GM12878 (cell line): Measurements from ENCODE around the gene HMCN2. TPM values are rescaled to one million over a fixed set of nuclear protein-coding genes. Genes with fewer than 3 reads are reported as not detected.

Experiments
- ATAC-seq: fragments of 200-7000 bp; cut with Tn5 transposase; 3 replicates; pipeline ENCODE4 v1.9.1; 2020; ENCODE audit warnings: mild to moderate bottlenecking, moderate library complexity
- BruUV-seq: library from RNA; stranded (reverse); fragments of 400-500 nt; replicated peaks from 2 replicates; lab custom pipeline; 2021; lab: Mats Ljungman, UMichigan
- CTCF ChIA-PET: fragments of 300-600 bp; sonication (Branson Sonifier 250); formaldehyde crosslinking; extraction: SDS; loops from one replicate; lab custom pipeline; 2021; ENCODE audit warnings: inconsistent platforms; lab: Yijun Ruan, JAX
- POLR2A ChIA-PET: fragments of 350-600 bp; formaldehyde crosslinking; extraction: SDS; loops from one replicate; lab custom pipeline; 2021; ENCODE audit warnings: inconsistent platforms; lab: Charles Lee
- RAD21 ChIA-PET: fragments of 300-600 bp; sonication (Branson Sonifier 250); formaldehyde crosslinking; loops from one replicate; lab custom pipeline; 2023; ENCODE audit warnings: antibody characterized with exemption; ENCODE audit not compliant: unreplicated experiment; lab: Charles Lee
- SMC1A ChIA-PET: fragments of 300-600 bp; sonication (Branson Sonifier 250); formaldehyde crosslinking; loops from one replicate; lab custom pipeline; 2023; ENCODE audit not compliant: unreplicated experiment, uncharacterized antibody; lab: Charles Lee
- DNase-seq: peaks from one replicate; pipeline ENCODE4 v3.0.0-alpha.2; 2011; ENCODE audit warnings: low read depth, low spot score
- FAIRE-seq: peaks from 3 replicates; lab custom pipeline; 2011; peaks lifted over from hg19 to GRCh38; lab: Jason Lieb, UNC
- H2AFZ ChIP-seq: 2 replicates; pipeline ENCODE4 v1.6.0; 2011; ENCODE audit warnings: low read depth, low read length, control low read depth; ENCODE audit not compliant: control insufficient read depth
- H3K27ac ChIP-seq: 2 replicates; pipeline ENCODE4 v1.5.1; 2011; ENCODE audit warnings: control low read depth; ENCODE audit not compliant: control insufficient read depth, insufficient read depth
- H3K27me3 ChIP-seq, 2 experiments: replicated peaks in 1 of 2; 2 replicates each; pipeline versions ENCODE4 v1.6.0 to v1.6.1; 2011; ENCODE audit warnings: low read length in 1 of 2; ENCODE audit not compliant: control insufficient read depth in 2 of 2, insufficient read depth in 2 of 2
- H3K36me3 ChIP-seq, 2 experiments: 2 replicates each; pipeline ENCODE4 v1.5.1; 2011; ENCODE audit warnings: low read length in 1 of 2; ENCODE audit not compliant: control insufficient read depth in 2 of 2, insufficient read depth in 2 of 2
- H3K4me1 ChIP-seq: 2 replicates; pipeline ENCODE4 v1.6.1; 2011; ENCODE audit warnings: mild to moderate bottlenecking, low read length, moderate library complexity, mixed read lengths; ENCODE audit not compliant: control insufficient read depth, insufficient read depth
- H3K4me2 ChIP-seq: 2 replicates; pipeline ENCODE4 v1.6.0; 2011; ENCODE audit warnings: control low read depth; ENCODE audit not compliant: control insufficient read depth, insufficient read depth
- H3K4me3 ChIP-seq: fragments of 200-600 bp; sonication (generic); 2 replicates; pipeline ENCODE4 v1.5.1; 2016
- H3K79me2 ChIP-seq: 2 replicates; pipeline ENCODE4 v1.6.0; 2011; ENCODE audit warnings: low read length; ENCODE audit not compliant: control insufficient read depth, insufficient read depth
- H3K9ac ChIP-seq: 2 replicates; pipeline ENCODE4 v1.8.0; 2011; ENCODE audit warnings: low read length, control low read depth, mixed read lengths; ENCODE audit not compliant: control insufficient read depth, insufficient read depth
- H3K9me3 ChIP-seq: replicated peaks from 3 replicates; pipeline ENCODE4 v1.5.1; 2011; ENCODE audit warnings: mild to moderate bottlenecking, low read length; ENCODE audit not compliant: control insufficient read depth, insufficient read depth
- H4K20me1 ChIP-seq: 2 replicates; pipeline ENCODE4 v1.6.0; 2011; ENCODE audit not compliant: control insufficient read depth, insufficient read depth
- ELK1 ChIP-seq: IDR thresholded peaks from 2 replicates; pipeline ENCODE4 v1.6.1; 2012; ENCODE audit warnings: low read depth, low read length, improper control_type of control experiment
- NR2C2 ChIP-seq: IDR thresholded peaks from 2 replicates; pipeline ENCODE4 v1.6.1; 2011; ENCODE audit warnings: borderline replicate concordance, low read depth; ENCODE audit not compliant: control insufficient read depth, insufficient read length
- SUZ12 ChIP-seq: fragments of 200-600 bp; sonication (generic); IDR thresholded peaks from one replicate; pipeline ENCODE4 v1.6.1; 2018; ENCODE audit warnings: antibody characterized with exemption, mild to moderate bottlenecking; ENCODE audit not compliant: unreplicated experiment
- YY1 ChIP-seq: IDR thresholded peaks from 2 replicates; pipeline ENCODE4 v1.6.1; 2011; ENCODE audit warnings: low read depth, mild to moderate bottlenecking, low read length
- WGBS: methylation state at CpG from one replicate; pipeline ENCODE4 v1.1.6; 2016; ENCODE audit warnings: low lambda C conversion rate; ENCODE audit not compliant: insufficient replicate concordance, insufficient coverage; ENCODE audit errors: missing lambda C conversion rate; 5-methylcytosine and 5-hydroxymethylcytosine counted together
- in situ Hi-C: fragments of 300-500 bp; cut with MboI; formaldehyde crosslinking; loops from 9 replicates; pipeline ENCODE4 v1.14.3; 2018; ENCODE audit warnings: mixed read lengths
- intact Hi-C: fragments of 100-400 bp; cut with micrococcal nuclease; formaldehyde crosslinking; loops from one replicate; pipeline ENCODE4 v1.14.2; 2022; ENCODE audit not compliant: unreplicated experiment
- polyA plus RNA-seq, 11 experiments: library from polyadenylated mRNA; depleted of rRNA in 4 of 11; unstranded in 6 of 11; stranded (reverse) in 5 of 11; fragments of >200 nt; fragmentation: Nextera tagmentation in 4 of 11; fragmentation: Illumina TruSeq in 1 of 11; extraction: Ambion mirVana in 4 of 11; extraction: Trizol in 1 of 11; gene quantifications; 1 replicate in 1 of 11; 2 replicates in 10 of 11; pipeline versions ENCODE4 v1.2.1 to v1.2.3, GENCODE V29; 2011 to 2016; ENCODE audit warnings: inconsistent platforms in 2 of 11, missing spikeins in 2 of 11, low read depth in 1 of 11
- total RNA-seq, 4 experiments: library from RNA; depleted of rRNA in 3 of 4; stranded (reverse); fragments of >200 nt in 3 of 4; fragmentation: Illumina TruSeq in 1 of 4; extraction: Trizol in 1 of 4; gene quantifications; 2 replicates each; pipeline versions ENCODE4 v1.2.1 to v1.2.3, GENCODE V29; 2013 to 2021

Gene HMCN2
- total and polyA plus RNA-seq, 10 of the 15 experiments (the other 5 are each of a cell fraction or from before 2014, with no cell fraction given) = 0.04 TPM; not detected in 9

- no peak for TF ChIP-seq ELK1
- TF ChIP-seq SUZ12 = no peak
- TF ChIP-seq YY1 = no peak
- TF ChIP-seq, all 136 proteins: peak for 0
Observed at GRCh38 chr9:130402243-130402642, 136.7 kb downstream of the HMCN2 start (continued).

GRCh38 chr9:130402645-130403440 is 137.3 kb downstream of the HMCN2 start:
- Histone ChIP-seq H3K4me3 (no peak overlapping the region), H3K27me3 (peaks cover 0 to 4% of the 10 kb centered on the region in 2 experiments; a peak in 3 of 4 replicates), H2AFZ (no peak overlapping the region), H3K9ac (no peak overlapping the region), H3K27ac (no peak overlapping the region), H4K20me1 (no peaks in the 10 kb centered on the region), H3K36me3 (no peaks in the 10 kb centered on the region), H3K9me3 (no peaks in the 10 kb centered on the region), H3K4me2 (no peak overlapping the region), H3K4me1 (no peaks in the 10 kb centered on the region), H3K79me2 (no peaks in the 10 kb centered on the region)
- FAIRE-seq = no peak
- ChIA-PET POLR2A (no interaction called here), CTCF (no interaction called here), RAD21 (no interaction called here), SMC1A (no interaction called here)
- ATAC-seq = no peak
- in situ Hi-C loops (no loop called here), intact Hi-C loops (no loop called here)
- no TSS peak for BruUV-seq
- DNase-seq = no peak
- WGBS = 29% methylated on average over 25 of the region's 28 CpGs
- no peak for TF ChIP-seq NR2C2
